Tibial nerve (tissue), 4 donors: ENCODE measurements around the gene TMEM144.

Source experiments
- EP300 ChIP-seq, 2 donors: sonication (generic); formaldehyde crosslinking; IDR thresholded peaks; one replicate each; pipeline ENCODE4 v1.6.1; 2017; ENCODE audit warnings: antibody characterized with exemption in 2 of 2, mild to moderate bottlenecking in 1 of 2
- TF ChIP-seq, protein P1 (sequence below), 5 experiments: fragments of 200-600 bp in 3 of 5; fragments of 450-650 bp in 2 of 5; sonication (generic) in 3 of 5; IDR thresholded peaks; one replicate each; pipeline ENCODE4 v1.5.1; 2016 to 2019; ENCODE audit warnings: antibody characterized with exemption in 5 of 5, mild to moderate bottlenecking in 3 of 5, moderate library complexity in 2 of 5

DNA sequence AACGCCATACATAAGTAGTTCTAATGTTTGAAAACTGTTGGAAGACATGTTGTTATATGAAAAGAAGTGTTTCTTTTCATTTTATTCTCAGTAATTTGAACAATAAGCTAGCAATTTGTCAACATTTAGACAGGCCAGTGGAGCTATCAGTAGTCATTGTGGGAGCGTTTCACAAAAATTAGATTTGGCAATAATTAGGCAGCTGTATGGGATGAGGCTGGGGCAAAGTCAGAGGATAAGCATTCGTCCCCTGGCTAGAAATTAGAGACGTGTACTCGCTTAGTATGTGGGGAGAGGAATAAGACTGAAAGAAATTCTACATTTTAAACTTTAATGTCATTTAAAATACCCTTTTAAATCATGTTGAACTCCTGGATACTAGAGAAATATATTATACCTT, 70.6 kb downstream of the TMEM144 start:
- TF ChIP-seq EP300 (IDR thresholded peaks at IDR 0.05): no peak
- TF ChIP-seq, protein P1, sequence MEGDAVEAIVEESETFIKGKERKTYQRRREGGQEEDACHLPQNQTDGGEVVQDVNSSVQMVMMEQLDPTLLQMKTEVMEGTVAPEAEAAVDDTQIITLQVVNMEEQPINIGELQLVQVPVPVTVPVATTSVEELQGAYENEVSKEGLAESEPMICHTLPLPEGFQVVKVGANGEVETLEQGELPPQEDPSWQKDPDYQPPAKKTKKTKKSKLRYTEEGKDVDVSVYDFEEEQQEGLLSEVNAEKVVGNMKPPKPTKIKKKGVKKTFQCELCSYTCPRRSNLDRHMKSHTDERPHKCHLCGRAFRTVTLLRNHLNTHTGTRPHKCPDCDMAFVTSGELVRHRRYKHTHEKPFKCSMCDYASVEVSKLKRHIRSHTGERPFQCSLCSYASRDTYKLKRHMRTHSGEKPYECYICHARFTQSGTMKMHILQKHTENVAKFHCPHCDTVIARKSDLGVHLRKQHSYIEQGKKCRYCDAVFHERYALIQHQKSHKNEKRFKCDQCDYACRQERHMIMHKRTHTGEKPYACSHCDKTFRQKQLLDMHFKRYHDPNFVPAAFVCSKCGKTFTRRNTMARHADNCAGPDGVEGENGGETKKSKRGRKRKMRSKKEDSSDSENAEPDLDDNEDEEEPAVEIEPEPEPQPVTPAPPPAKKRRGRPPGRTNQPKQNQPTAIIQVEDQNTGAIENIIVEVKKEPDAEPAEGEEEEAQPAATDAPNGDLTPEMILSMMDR (IDR thresholded peaks at IDR 0.05): no peak
